OCI-LY7 (cell line): Measurements from ENCODE around the gene DCC. TPM values are rescaled to one million over a fixed set of nuclear protein-coding genes. Genes with fewer than 3 reads are reported as not detected.

ENCODE experiments used
- BruUV-seq: library from RNA; stranded (reverse); fragments of 400-500 nt; replicated peaks from 2 replicates; lab custom pipeline; 2021; lab: Mats Ljungman, UMichigan
- CTCF ChIA-PET: fragments of 300-600 bp; sonication (Branson Sonifier 250); formaldehyde crosslinking; loops from one replicate; lab custom pipeline; 2022; ENCODE audit warnings: antibody characterized with exemption; ENCODE audit not compliant: unreplicated experiment; lab: Charles Lee
- POLR2A ChIA-PET: fragments of 300-600 bp; sonication (Branson Sonifier 250); formaldehyde crosslinking; loops from one replicate; lab custom pipeline; 2022; ENCODE audit warnings: antibody characterized with exemption; lab: Charles Lee
- DNase-seq: peaks from one replicate; pipeline ENCODE4 v3.0.0-alpha.2; 2015; ENCODE audit warnings: low spot score
- H2AFZ ChIP-seq: fragments of 200-600 bp; sonication (generic), shearing (Covaris generic); 2 replicates; pipeline ENCODE4 v1.6.1; 2014; ENCODE audit warnings: mild to moderate bottlenecking, antibody characterized with exemption, low read length, moderate library complexity
- H3K27ac ChIP-seq: fragments of 200-600 bp; sonication (generic); 2 replicates; pipeline ENCODE4 v1.5.1; 2014; ENCODE audit warnings: mixed run types, low read depth, mild to moderate bottlenecking, moderate library complexity, low read length, inconsistent platforms; ENCODE audit not compliant: poor library complexity, severe bottlenecking
- H3K36me3 ChIP-seq: fragments of 200-600 bp; sonication (generic); 2 replicates; pipeline ENCODE4 v1.6.1; 2014; ENCODE audit warnings: mild to moderate bottlenecking, antibody characterized with exemption, low read length, moderate library complexity, mixed read lengths; ENCODE audit not compliant: insufficient read depth
- H3K4me1 ChIP-seq: fragments of 200-600 bp; sonication (generic); 2 replicates; pipeline ENCODE4 v1.5.1; 2014; ENCODE audit warnings: mild to moderate bottlenecking, low read length; ENCODE audit not compliant: insufficient read depth, poor library complexity, severe bottlenecking
- H3K4me2 ChIP-seq: fragments of 200-600 bp; sonication (generic); 2 replicates; pipeline ENCODE4 v1.6.1; 2014; ENCODE audit warnings: mild to moderate bottlenecking, low read length
- H3K4me3 ChIP-seq: fragments of 200-600 bp; sonication (generic); 2 replicates; pipeline ENCODE4 v1.5.1; 2014; ENCODE audit warnings: mild to moderate bottlenecking, low read depth, low read length; ENCODE audit not compliant: poor library complexity, severe bottlenecking
- H3K79me2 ChIP-seq: fragments of 200-600 bp; sonication (generic); 2 replicates; pipeline ENCODE4 v1.6.1; 2016; ENCODE audit warnings: low read depth, mild to moderate bottlenecking, low read length, moderate library complexity, mixed read lengths; ENCODE audit not compliant: insufficient read depth
- H3K9me2 ChIP-seq: fragments of 200-600 bp; sonication (generic); 2 replicates; pipeline ENCODE4 v1.6.1; 2016; ENCODE audit warnings: mild to moderate bottlenecking, low read length, mixed read lengths; ENCODE audit not compliant: insufficient read depth
- H3K9me3 ChIP-seq: fragments of 200-600 bp; sonication (generic); 2 replicates; pipeline ENCODE4 v1.6.1; 2014; ENCODE audit warnings: mild to moderate bottlenecking, mixed run types, low read length, mixed read lengths
- H4K20me1 ChIP-seq: fragments of 200-600 bp; sonication (generic); 2 replicates; pipeline ENCODE4 v1.6.1; 2014; ENCODE audit warnings: mild to moderate bottlenecking, antibody characterized with exemption, low read length, moderate library complexity, mixed read lengths; ENCODE audit not compliant: insufficient read depth
- EZH2phosphoT487 ChIP-seq: fragments of 200-600 bp; sonication (generic); IDR thresholded peaks from 2 replicates; pipeline ENCODE4 v1.6.1; 2018; ENCODE audit warnings: low read depth, borderline replicate concordance, mild to moderate bottlenecking, mixed run types, antibody characterized with exemption, low read length, moderate library complexity, mixed read lengths
- intact Hi-C: fragments of 100-400 bp; cut with micrococcal nuclease; formaldehyde crosslinking; loops from one replicate; pipeline ENCODE4 v1.10.0; 2022; ENCODE audit not compliant: unreplicated experiment
- total RNA-seq, 2 experiments: library from RNA; depleted of rRNA in 1 of 2; stranded (reverse); fragments of >200 nt in 1 of 2; shearing (Covaris generic) in 1 of 2; gene quantifications; 2 replicates each; pipeline ENCODE4 v1.2.3, GENCODE V29; 2014 to 2022
- TF ChIP-seq, protein P1 (sequence below): fragments of 200-600 bp; sonication (generic); conservative IDR thresholded peaks from 2 replicates; pipeline ENCODE4 v1.5.1; 2014; ENCODE audit warnings: mild to moderate bottlenecking, antibody characterized with exemption, low read length, moderate library complexity, mixed read lengths

Gene DCC
- total RNA-seq, 2 experiments from 2014 or later: not detected

DNA sequence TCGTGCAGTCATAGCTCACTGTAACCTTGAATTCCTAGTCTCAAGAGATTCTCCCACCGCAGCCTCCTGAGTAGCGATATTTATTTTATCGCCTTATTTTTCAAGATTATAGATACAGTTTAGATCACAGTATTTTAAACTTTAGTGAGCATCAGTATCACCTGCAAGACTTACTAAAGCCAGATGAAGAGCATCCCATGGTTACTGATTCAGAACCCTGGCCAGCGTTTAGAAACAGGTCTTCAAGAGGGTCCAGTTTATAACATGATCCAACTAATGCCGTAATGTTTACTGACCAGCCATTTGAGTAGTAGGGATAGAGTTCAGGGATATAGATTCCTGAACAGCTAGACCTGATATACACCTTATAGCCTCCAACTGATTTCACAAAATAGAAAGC, 146.1 kb downstream of the DCC start:
- Histone ChIP-seq H3K36me3 (no peaks in the 10 kb centered on the region), H3K79me2 (no peaks in the 10 kb centered on the region), H4K20me1 (no peaks in the 10 kb centered on the region), H3K4me1 (no peaks in the 10 kb centered on the region), H3K27ac (no peak overlapping the region), H3K9me3 (no peaks in the 10 kb centered on the region), H3K4me3 (no peak overlapping the region), H2AFZ (no peak overlapping the region), H3K9me2 (no peaks in the 10 kb centered on the region), H3K4me2 (no peak overlapping the region)
- no peak for TF ChIP-seq EZH2phosphoT487
- TF ChIP-seq, protein P1, sequence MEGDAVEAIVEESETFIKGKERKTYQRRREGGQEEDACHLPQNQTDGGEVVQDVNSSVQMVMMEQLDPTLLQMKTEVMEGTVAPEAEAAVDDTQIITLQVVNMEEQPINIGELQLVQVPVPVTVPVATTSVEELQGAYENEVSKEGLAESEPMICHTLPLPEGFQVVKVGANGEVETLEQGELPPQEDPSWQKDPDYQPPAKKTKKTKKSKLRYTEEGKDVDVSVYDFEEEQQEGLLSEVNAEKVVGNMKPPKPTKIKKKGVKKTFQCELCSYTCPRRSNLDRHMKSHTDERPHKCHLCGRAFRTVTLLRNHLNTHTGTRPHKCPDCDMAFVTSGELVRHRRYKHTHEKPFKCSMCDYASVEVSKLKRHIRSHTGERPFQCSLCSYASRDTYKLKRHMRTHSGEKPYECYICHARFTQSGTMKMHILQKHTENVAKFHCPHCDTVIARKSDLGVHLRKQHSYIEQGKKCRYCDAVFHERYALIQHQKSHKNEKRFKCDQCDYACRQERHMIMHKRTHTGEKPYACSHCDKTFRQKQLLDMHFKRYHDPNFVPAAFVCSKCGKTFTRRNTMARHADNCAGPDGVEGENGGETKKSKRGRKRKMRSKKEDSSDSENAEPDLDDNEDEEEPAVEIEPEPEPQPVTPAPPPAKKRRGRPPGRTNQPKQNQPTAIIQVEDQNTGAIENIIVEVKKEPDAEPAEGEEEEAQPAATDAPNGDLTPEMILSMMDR: no peak
- CTCF ChIA-PET: no interaction called here
- DNase-seq: no peak
- intact Hi-C loops: no loop called here
- BruUV-seq: no TSS peak
- POLR2A ChIA-PET: no interaction called here

- Histone ChIP-seq H3K4me1 (no peaks in the 10 kb centered on the region), H3K4me2 (no peak overlapping the region), H3K27ac (no peak overlapping the region), H3K4me3 (no peak overlapping the region), H4K20me1 (no peaks in the 10 kb centered on the region), H2AFZ (no peak overlapping the region), H3K36me3 (no peaks in the 10 kb centered on the region), H3K79me2 (no peaks in the 10 kb centered on the region), H3K9me3 (no peaks in the 10 kb centered on the region), H3K9me2 (no peaks in the 10 kb centered on the region)
- ChIA-PET CTCF (no interaction called here), POLR2A (no interaction called here)
- BruUV-seq: no TSS peak
- intact Hi-C loops: no loop called here
- DNase-seq: no peak
- no peak for TF ChIP-seq EZH2phosphoT487
- TF ChIP-seq, protein P1: no peak
These were observed 149.7 kb downstream of the DCC start for GRCh38 chr18:52489396-52490306.

- Histone ChIP-seq H2AFZ (no peak overlapping the region), H3K4me2 (no peak overlapping the region), H3K79me2 (no peaks in the 10 kb centered on the region), H3K4me3 (no peak overlapping the region), H3K9me3 (no peaks in the 10 kb centered on the region), H3K27ac (no peak overlapping the region), H3K4me1 (no peaks in the 10 kb centered on the region), H3K9me2 (no peaks in the 10 kb centered on the region), H4K20me1 (no peaks in the 10 kb centered on the region), H3K36me3 (no peaks in the 10 kb centered on the region)
- ChIA-PET CTCF (no interaction called here), POLR2A (interaction anchor here (1.0 kb wide), 1 partner anchor 46 kb away, joined by 3 read pairs; no protein-coding TSS in a partner anchor)
- intact Hi-C loops: no loop called here
- TF ChIP-seq, protein P1: no peak
- no peak for TF ChIP-seq EZH2phosphoT487
- no TSS peak for BruUV-seq
- DNase-seq: no peak
These were observed 156.4 kb downstream of the DCC start for GRCh38 chr18:52496426-52496825.
